Caki2 (cell line): Measurements from ENCODE around the gene SPC24. TPM values are rescaled to one million over a fixed set of nuclear protein-coding genes. Genes with fewer than 3 reads are reported as not detected.
"Not testable (repeated sequence)": the region's sequence is repeated elsewhere in the genome, so short reads cannot be mapped to it uniquely, and the experiment has no call there.

Experiments used
- DNase-seq: peaks from one replicate; pipeline ENCODE4 v3.0.0-alpha.2; 2015; ENCODE audit warnings: low read depth
- in situ Hi-C: cut with HindIII; loops from 2 replicates; pipeline ENCODE4 v1.10.0; 2016; ENCODE audit warnings: low sequenced_read_pairs, low pct_unique_long_range_greater_than_20kb, mixed read lengths
- total RNA-seq: library from RNA; depleted of rRNA; stranded (reverse); fragments of >200 nt; shearing (Covaris generic); gene quantifications from 2 replicates; pipeline ENCODE4 v1.2.3, GENCODE V29; 2014; ENCODE audit warnings: low replicate concordance

SPC24 gene
- total RNA-seq, 1 experiment from 2014 or later: 159 TPM

GRCh38 chr19:11140023-11140538 is 15.5 kb downstream of the SPC24 start:
- DNase-seq, in situ Hi-C loops: not testable (repeated sequence)

- DNase-seq: peak; percentile 90
- in situ Hi-C loops: no loop called here
Observed at GRCh38 chr19:11138601-11139300, 16.8 kb downstream of the SPC24 start.

- in situ Hi-C loops: no loop called here
- DNase-seq: peak; percentile 75
Observed at GRCh38 chr19:11137542-11138384, 17.8 kb downstream of the SPC24 start.

- no peak for DNase-seq
- in situ Hi-C loops: no loop called here
Observed at GRCh38 chr19:11136400-11137101, 19.0 kb downstream of the SPC24 start.

- no peak for DNase-seq
- in situ Hi-C loops: no loop called here
Observed at GRCh38 chr19:11131471-11131870, 24.1 kb downstream of the SPC24 start.

GRCh38 chr19:11130824-11131455 is 24.6 kb downstream of the SPC24 start:
- peak; percentile 67 for DNase-seq

GRCh38 chr19:11127905-11128304 is 27.7 kb downstream of the SPC24 start:
- in situ Hi-C loops: no loop called here
- DNase-seq: no peak

More at GRCh38 chr19:11130824-11131455, 24.6 kb downstream of the SPC24 start:
- in situ Hi-C loops: no loop called here

- DNase-seq: peak; percentile 63
- in situ Hi-C loops: no loop called here
Observed at GRCh38 chr19:11125994-11126685, 29.4 kb downstream of the SPC24 start.

GRCh38 chr19:11124157-11124556 is 31.4 kb downstream of the SPC24 start:
- in situ Hi-C loops, DNase-seq: not testable (repeated sequence)

- DNase-seq: no peak
- in situ Hi-C loops: no loop called here
Observed at GRCh38 chr19:11123114-11123513, 32.5 kb downstream of the SPC24 start.

- DNase-seq, in situ Hi-C loops: not testable (repeated sequence)
Observed at GRCh38 chr19:11121963-11122362, 33.6 kb downstream of the SPC24 start.

GRCh38 chr19:11116507-11116906 is 39.1 kb downstream of the SPC24 start:
- in situ Hi-C loops: no loop called here
- DNase-seq: no peak

GRCh38 chr19:11115895-11116446 is 39.6 kb downstream of the SPC24 start:
- in situ Hi-C loops: no loop called here

GRCh38 chr19:11115042-11115441 is 40.5 kb downstream of the SPC24 start:
- DNase-seq: no peak
- in situ Hi-C loops: no loop called here

More at GRCh38 chr19:11115895-11116446, 39.6 kb downstream of the SPC24 start:
- no peak for DNase-seq

GRCh38 chr19:11113140-11113708 is 42.4 kb downstream of the SPC24 start:
- no peak for DNase-seq
- in situ Hi-C loops: no loop called here

GRCh38 chr19:11111771-11112144 is 43.8 kb downstream of the SPC24 start:
- DNase-seq: no peak
- in situ Hi-C loops: no loop called here

- in situ Hi-C loops: no loop called here
- DNase-seq: no peak
Observed at GRCh38 chr19:11111117-11111770, 44.3 kb downstream of the SPC24 start.
